Skin epidermis (tissue), 12 donors: ENCODE measurements around the gene AARS2.
A peak's percentile ranks its signal among the peaks of the same experiment; 100 is the strongest.

Experiments
- H3K27ac ChIP-seq, 21 experiments: fragments of 200-600 bp; sonication (generic) in 11 of 21; one replicate each; pipeline ENCODE4 v1.5.0; 2020; ENCODE audit warnings: mild to moderate bottlenecking in 3 of 21, inconsistent platforms in 2 of 21, moderate library complexity in 2 of 21
- H3K4me3 ChIP-seq, 7 experiments: fragments of 200-600 bp; sonication (generic) in 2 of 7; one replicate each; pipeline ENCODE4 v1.5.0; 2020; ENCODE audit warnings: inconsistent platforms in 2 of 7, mild to moderate bottlenecking in 2 of 7, moderate library complexity in 1 of 7

Gene AARS2

GRCh38 chr6:44255105-44255808 is 57.9 kb downstream of the AARS2 start:
- Histone ChIP-seq H3K27ac (peak overlapping the region in 1 of 21 experiments; percentile 72), H3K4me3 (no peak overlapping the region)

- no peak overlapping the region for H3K4me3 ChIP-seq
- no peak overlapping the region for H3K27ac ChIP-seq
Observed at GRCh38 chr6:44254191-44255104, 58.7 kb downstream of the AARS2 start.

GRCh38 chr6:44253307-44254101 is 59.6 kb downstream of the AARS2 start:
- Histone ChIP-seq H3K4me3 (no peak overlapping the region), H3K27ac (no peak overlapping the region)

- no peak overlapping the region for H3K4me3 ChIP-seq
- no peak overlapping the region for H3K27ac ChIP-seq
Observed at GRCh38 chr6:44251576-44252524, 61.3 kb downstream of the AARS2 start.

- Histone ChIP-seq H3K4me3 (no peak overlapping the region), H3K27ac (no peak overlapping the region)
Observed at GRCh38 chr6:44250718-44251123, 62.4 kb downstream of the AARS2 start.

DNA sequence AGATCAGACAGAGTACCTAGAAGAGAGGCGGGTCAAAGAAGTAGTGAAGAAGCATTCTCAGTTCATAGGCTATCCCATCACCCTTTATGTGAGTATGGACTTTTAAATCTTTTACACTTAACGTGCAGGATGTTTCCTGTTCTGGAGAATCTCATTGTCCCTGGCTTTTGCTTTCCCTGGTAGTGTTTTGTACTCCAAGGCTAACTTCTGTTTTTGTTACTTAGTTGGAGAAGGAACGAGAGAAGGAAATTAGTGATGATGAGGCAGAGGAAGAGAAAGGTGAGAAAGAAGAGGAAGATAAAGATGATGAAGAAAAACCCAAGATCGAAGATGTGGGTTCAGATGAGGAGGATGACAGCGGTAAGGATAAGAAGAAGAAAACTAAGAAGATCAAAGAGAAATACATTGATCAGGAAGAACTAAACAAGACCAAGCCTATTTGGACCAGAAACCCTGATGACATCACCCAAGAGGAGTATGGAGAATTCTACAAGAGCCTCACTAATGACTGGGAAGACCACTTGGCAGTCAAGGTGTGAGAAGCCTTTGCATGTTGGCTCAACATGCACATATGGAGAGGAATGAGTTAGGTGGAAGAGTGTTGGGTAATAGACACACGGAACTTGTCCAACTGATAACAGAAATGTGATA is 63.0 kb downstream of the AARS2 start:
- no peak overlapping the region for H3K4me3 ChIP-seq
- H3K27ac ChIP-seq, result no peak overlapping the region
